GM18517 (cell line): ENCODE measurements around the gene CLASP2.
"Not testable (repeated sequence)": the region's sequence is repeated elsewhere in the genome, so short reads cannot be mapped to it uniquely, and the experiment has no call there.

Experiments
- ATAC-seq: cut with Tn5 transposase; IDR thresholded peaks from one replicate; pipeline ENCODE4 v1.9.1; 2021; ENCODE audit warnings: mild to moderate bottlenecking, moderate library complexity; ENCODE audit not compliant: unreplicated experiment

Gene CLASP2

GRCh38 chr3:33717866-33718594, at the start of gene CLASP2:
TSS of gene CLASP2 (minus strand) at chr3:33718254. CDS start at chr3:33718002, 252 bp downstream.
- peak; percentile 88 for ATAC-seq

- ATAC-seq = no peak
Measured at GRCh38 chr3:33758864-33759263, 40.8 kb upstream of the CLASP2 start.

GRCh38 chr3:33758281-33758680, 40.2 kb upstream of the CLASP2 start:
- no peak for ATAC-seq

GRCh38 chr3:33754391-33754790, 36.3 kb upstream of the CLASP2 start:
- not testable (repeated sequence) for ATAC-seq

GRCh38 chr3:33751336-33751735, 33.3 kb upstream of the CLASP2 start:
- no peak for ATAC-seq

- ATAC-seq = no peak
Measured at GRCh38 chr3:33750211-33750548, 32.1 kb upstream of the CLASP2 start.

- ATAC-seq = no peak
Measured at GRCh38 chr3:33749546-33750210, 31.6 kb upstream of the CLASP2 start.

GRCh38 chr3:33746416-33747116, 28.5 kb upstream of the CLASP2 start:
- ATAC-seq = no peak

- ATAC-seq = no peak
Measured at GRCh38 chr3:33737146-33737545, 19.1 kb upstream of the CLASP2 start.

- ATAC-seq = no peak
Measured at GRCh38 chr3:33732394-33732793, 14.3 kb upstream of the CLASP2 start.

GRCh38 chr3:33729993-33730392, 11.9 kb upstream of the CLASP2 start:
- ATAC-seq = peak; percentile 81

- ATAC-seq = no peak
Measured at GRCh38 chr3:33724256-33724655, 6.2 kb upstream of the CLASP2 start.

GRCh38 chr3:33722626-33723370, 4.7 kb upstream of the CLASP2 start:
- no peak for ATAC-seq

GRCh38 chr3:33722191-33722590, 4.1 kb upstream of the CLASP2 start:
- no peak for ATAC-seq

GRCh38 chr3:33718595-33718907, 497 bp upstream of the CLASP2 start:
- no peak for ATAC-seq

- ATAC-seq = peak; percentile 56
Measured at GRCh38 chr3:33717616-33717865, 513 bp downstream of the CLASP2 start.

GRCh38 chr3:33716227-33716626, 1.8 kb downstream of the CLASP2 start:
- no peak for ATAC-seq

- no peak for ATAC-seq
Measured at GRCh38 chr3:33711100-33711499, 7.0 kb downstream of the CLASP2 start.

- ATAC-seq = no peak
Measured at GRCh38 chr3:33706056-33706455, 12.0 kb downstream of the CLASP2 start.

GRCh38 chr3:33704891-33705290, 13.2 kb downstream of the CLASP2 start:
- ATAC-seq = no peak

GRCh38 chr3:33699275-33699674, 18.8 kb downstream of the CLASP2 start:
- ATAC-seq = no peak

- no peak for ATAC-seq
Measured at GRCh38 chr3:33694944-33695343, 23.1 kb downstream of the CLASP2 start.
